HepG2 (cell line): ENCODE data around the gene VILL. TPM values are rescaled to one million over a fixed set of nuclear protein-coding genes. Genes with fewer than 3 reads are reported as not detected.

ENCODE experiments used
- CAMTA2 ChIP-seq: sonication (generic); formaldehyde crosslinking; IDR thresholded peaks from 2 replicates; pipeline ENCODE4 v1.4.0; 2020; ENCODE audit warnings: mild to moderate bottlenecking, missing genetic modification reagents, borderline replicate concordance
- FOSL1 ChIP-seq: sonication (generic); formaldehyde crosslinking; IDR thresholded peaks from 2 replicates; pipeline ENCODE4 v1.9.0; 2021; ENCODE audit warnings: missing genetic modification reagents, borderline replicate concordance
- GMEB2 ChIP-seq: IDR thresholded peaks from 2 replicates; pipeline ENCODE4 v1.6.1; 2016; ENCODE audit warnings: missing biosample characterization, missing genetic modification reagents, low read depth
- HHEX ChIP-seq: IDR thresholded peaks from 2 replicates; pipeline ENCODE4 v1.6.1; 2016; ENCODE audit warnings: control low read depth
- ISL2 ChIP-seq: sonication (generic); formaldehyde crosslinking; IDR thresholded peaks from 2 replicates; pipeline ENCODE4 v1.5.0; 2020; ENCODE audit warnings: missing genetic modification reagents
- JDP2 ChIP-seq: sonication (generic); formaldehyde crosslinking; IDR thresholded peaks from 2 replicates; pipeline ENCODE4 v1.8.1; 2022; ENCODE audit warnings: missing genetic modification reagents, borderline replicate concordance
- JUNB ChIP-seq: sonication (generic); formaldehyde crosslinking; IDR thresholded peaks from 2 replicates; pipeline ENCODE4 v1.8.0; 2022; ENCODE audit warnings: missing genetic modification reagents, mild to moderate bottlenecking, borderline replicate concordance
- JUND ChIP-seq: sonication (generic); formaldehyde crosslinking; IDR thresholded peaks from 2 replicates; pipeline ENCODE4 v1.8.0; 2022; ENCODE audit warnings: mild to moderate bottlenecking, missing genetic modification reagents
- KLF9 ChIP-seq: IDR thresholded peaks from 2 replicates; pipeline ENCODE4 v1.6.1; 2016; ENCODE audit warnings: low read depth
- MIER3 ChIP-seq: IDR thresholded peaks from 2 replicates; pipeline ENCODE4 v1.6.1; 2016; ENCODE audit warnings: missing compliant biosample characterization, borderline replicate concordance
- NR2F2 ChIP-seq: IDR thresholded peaks from 2 replicates; pipeline ENCODE4 v1.6.1; 2012; ENCODE audit warnings: low read depth, inconsistent platforms, borderline replicate concordance
- POGK ChIP-seq: sonication (generic); formaldehyde crosslinking; conservative IDR thresholded peaks from 2 replicates; pipeline ENCODE4 v1.8.0; 2022; ENCODE audit warnings: mild to moderate bottlenecking, moderate library complexity, missing genetic modification reagents
- RARA ChIP-seq: IDR thresholded peaks from 2 replicates; pipeline ENCODE4 v1.6.1; 2016; ENCODE audit warnings: missing genetic modification reagents, missing compliant biosample characterization
- RORA ChIP-seq: sonication (generic); formaldehyde crosslinking; IDR thresholded peaks from 2 replicates; pipeline ENCODE4 v1.5.0; 2020; ENCODE audit warnings: mild to moderate bottlenecking, missing genetic modification reagents, moderate library complexity
- RXRB ChIP-seq: IDR thresholded peaks from 2 replicates; pipeline ENCODE4 v1.6.1; 2016; ENCODE audit warnings: borderline replicate concordance, missing genetic modification reagents, missing compliant biosample characterization
- SALL2 ChIP-seq: sonication (generic); formaldehyde crosslinking; IDR thresholded peaks from 2 replicates; pipeline ENCODE4 v1.8.1; 2023; ENCODE audit warnings: mild to moderate bottlenecking, missing genetic modification reagents, inconsistent platforms
- SMAD1 ChIP-seq: sonication (generic); formaldehyde crosslinking; IDR thresholded peaks from 2 replicates; pipeline ENCODE4 v1.4.0; 2020; ENCODE audit warnings: missing genetic modification reagents, low read depth, mild to moderate bottlenecking, borderline replicate concordance
- SP140L ChIP-seq: sonication (generic); formaldehyde crosslinking; IDR thresholded peaks from 2 replicates; pipeline ENCODE4 v1.4.0; 2020; ENCODE audit warnings: missing genetic modification reagents, borderline replicate concordance
- SPEN ChIP-seq: sonication (generic); formaldehyde crosslinking; IDR thresholded peaks from 2 replicates; pipeline ENCODE4 v1.5.1; 2020; ENCODE audit warnings: low read depth, mild to moderate bottlenecking, missing genetic modification reagents
- YEATS2 ChIP-seq: sonication (generic); formaldehyde crosslinking; IDR thresholded peaks from 2 replicates; pipeline ENCODE4 v1.4.0; 2020; ENCODE audit warnings: missing genetic modification reagents, borderline replicate concordance
- ZBTB1 ChIP-seq: sonication (generic); formaldehyde crosslinking; IDR thresholded peaks from 2 replicates; pipeline ENCODE4 v1.4.0; 2020; ENCODE audit warnings: missing genetic modification reagents, borderline replicate concordance
- ZBTB46 ChIP-seq: sonication (generic); formaldehyde crosslinking; IDR thresholded peaks from 2 replicates; pipeline ENCODE4 v1.4.0; 2020; ENCODE audit warnings: mild to moderate bottlenecking, missing genetic modification reagents, borderline replicate concordance
- ZFX ChIP-seq: sonication (generic); formaldehyde crosslinking; IDR thresholded peaks from 2 replicates; pipeline ENCODE4 v1.4.0; 2020; ENCODE audit warnings: mild to moderate bottlenecking, low read depth, missing genetic modification reagents, moderate library complexity
- ZNF431 ChIP-seq: sonication (generic); formaldehyde crosslinking; IDR thresholded peaks from 2 replicates; pipeline ENCODE4 v1.9.0; 2022; ENCODE audit warnings: missing genetic modification reagents, low read depth, mild to moderate bottlenecking, borderline replicate concordance
- ZNF670 ChIP-seq: sonication (generic); formaldehyde crosslinking; IDR thresholded peaks from 2 replicates; pipeline ENCODE4 v1.8.0; 2022; ENCODE audit warnings: mild to moderate bottlenecking, missing genetic modification reagents, borderline replicate concordance
- ZNF780A ChIP-seq: sonication (generic); formaldehyde crosslinking; IDR thresholded peaks from 2 replicates; pipeline ENCODE4 v1.8.0; 2022; ENCODE audit warnings: mild to moderate bottlenecking, missing genetic modification reagents, moderate library complexity
- polyA plus RNA-seq, 8 experiments: library from polyadenylated mRNA; depleted of rRNA in 3 of 8; stranded (reverse) in 7 of 8; unstranded in 1 of 8; fragments of >200 nt; fragmentation: Illumina TruSeq in 4 of 8; extraction: Trizol in 4 of 8; gene quantifications; 2 replicates each; pipeline versions ENCODE4 v1.2.1 to v1.2.3, GENCODE V29; 2011 to 2016; ENCODE audit warnings: low read depth in 4 of 8, missing spikeins in 1 of 8, mixed read lengths in 1 of 8; ENCODE audit not compliant: insufficient read depth in 1 of 8
- total RNA-seq, 5 experiments: library from RNA; depleted of rRNA; stranded (reverse); fragments of >200 nt; fragmentation: Illumina TruSeq; extraction: Trizol; gene quantifications; 2 replicates each; pipeline ENCODE4 v1.2.3, GENCODE V29; 2016; ENCODE audit warnings: low read depth in 1 of 5

The VILL gene
- total and polyA plus RNA-seq, 2 of the 13 experiments (the other 11 are each of a cell fraction or from before 2014, with no cell fraction given) = 3.2 to 5.3 TPM

GRCh38 chr3:38004415-38005075, 14.0 kb downstream of the VILL start (continued):
- TF ChIP-seq SP140L (0 out of 2 replicates have a peak, but pooled peaks have one; percentile 52), RXRB (CRISPR knock-in tag) (peak; percentile 27; the same call in 1 of the 2 replicates), SPEN (peak; percentile 44), SALL2 (CRISPR knock-in tag) (peak; percentile 47; the same call in 1 of the 2 replicates), ZNF431 (CRISPR knock-in tag) (peak; percentile 42), ZBTB46 (CRISPR knock-in tag) (no peak), POGK (no peak), NR2F2 (no peak), CAMTA2 (no peak), ZFX (CRISPR knock-in tag) (peak; percentile 42; the same call in 1 of the 2 replicates), KLF9 (CRISPR knock-in tag) (no peak; the same call in 1 of the 2 replicates), ISL2 (CRISPR knock-in tag) (no peak; the same call in 1 of the 2 replicates), JUND (CRISPR knock-in tag) (0 out of 2 replicates have a peak, but pooled peaks have one; percentile 30), HHEX (CRISPR knock-in tag) (0 out of 2 replicates have a peak, but pooled peaks have one; percentile 17), ZBTB1 (CRISPR knock-in tag) (no peak), GMEB2 (no peak), MIER3 (no peak), FOSL1 (CRISPR knock-in tag) (no peak), ZNF780A (CRISPR knock-in tag) (peak; percentile 84; the same call in 1 of the 2 replicates), SMAD1 (no peak), ZNF670 (no peak), RARA (peak; percentile 32; the same call in 1 of the 2 replicates), YEATS2 (CRISPR knock-in tag) (0 out of 2 replicates have a peak, but pooled peaks have one; percentile 22), JDP2 (CRISPR knock-in tag) (no peak), RORA (no peak), JUNB (CRISPR knock-in tag) (peak; percentile 57)
